T-helper 1 cell treated with Interleukin-12 subunit alpha and Interleukin-12 subunit beta and Interleukin-4 antibody, amounts not matched to agents 30 ng/mL and 1 ng/mL, for 36 hours (primary cell): ENCODE results near the gene MBOAT1. TPM values are rescaled to one million over a fixed set of nuclear protein-coding genes. Genes with fewer than 3 reads are reported as not detected.
"Not testable (repeated sequence)": the region's sequence is repeated elsewhere in the genome, so short reads cannot be mapped to it uniquely, and the experiment has no call there.

ENCODE experiments used
- intact Hi-C: fragments of 100-400 bp; cut with micrococcal nuclease; formaldehyde crosslinking; loops from one replicate; pipeline ENCODE4 v1.15.1; 2024
- total RNA-seq: library from RNA; stranded (reverse); gene quantifications from 2 replicates; pipeline ENCODE4 v1.2.3, GENCODE V29; 2022

MBOAT1 gene
- total RNA-seq, 1 donor from 2014 or later, result 21.5 TPM

- intact Hi-C loops, result loop anchor here (1.0 kb wide), 1 partner anchor 38 kb away; the partner anchor contains the start of gene MBOAT1
These were observed 38.2 kb downstream of the MBOAT1 start for GRCh38 chr6:20173833-20174792.

- intact Hi-C loops, result no loop called here
These were observed 39.3 kb downstream of the MBOAT1 start for GRCh38 chr6:20172842-20173456.

- intact Hi-C loops, result no loop called here
These were observed 41.7 kb downstream of the MBOAT1 start for GRCh38 chr6:20170455-20171148.

GRCh38 chr6:20169786-20170185, 42.5 kb downstream of the MBOAT1 start:
- intact Hi-C loops, result no loop called here

- intact Hi-C loops, result no loop called here
These were observed 43.1 kb downstream of the MBOAT1 start for GRCh38 chr6:20169119-20169557.

- intact Hi-C loops, result no loop called here
These were observed 43.6 kb downstream of the MBOAT1 start for GRCh38 chr6:20168690-20169089.

GRCh38 chr6:20167601-20168000, 44.7 kb downstream of the MBOAT1 start:
- intact Hi-C loops, result no loop called here

GRCh38 chr6:20166210-20166609, 46.1 kb downstream of the MBOAT1 start:
- intact Hi-C loops, result no loop called here

- intact Hi-C loops, result no loop called here
These were observed 49.8 kb downstream of the MBOAT1 start for GRCh38 chr6:20162515-20162914.

GRCh38 chr6:20160541-20161283, 51.6 kb downstream of the MBOAT1 start:
- intact Hi-C loops, result no loop called here

GRCh38 chr6:20159781-20160540, 52.3 kb downstream of the MBOAT1 start:
- intact Hi-C loops, result no loop called here

- intact Hi-C loops, result no loop called here
These were observed 53.2 kb downstream of the MBOAT1 start for GRCh38 chr6:20159098-20159497.

- intact Hi-C loops, result no loop called here
These were observed 53.6 kb downstream of the MBOAT1 start for GRCh38 chr6:20158676-20159075.

GRCh38 chr6:20156824-20157223, 55.4 kb downstream of the MBOAT1 start:
- intact Hi-C loops, result no loop called here

- intact Hi-C loops, result no loop called here
These were observed 57.5 kb downstream of the MBOAT1 start for GRCh38 chr6:20154753-20155152.

- intact Hi-C loops, result no loop called here
These were observed 59.1 kb downstream of the MBOAT1 start for GRCh38 chr6:20153194-20153593.

- intact Hi-C loops, result no loop called here
These were observed 63.8 kb downstream of the MBOAT1 start for GRCh38 chr6:20148433-20148832.

GRCh38 chr6:20147469-20147868, 64.8 kb downstream of the MBOAT1 start:
- intact Hi-C loops, result no loop called here

- intact Hi-C loops, result not testable (repeated sequence)
These were observed 65.4 kb downstream of the MBOAT1 start for GRCh38 chr6:20146831-20147230.

- intact Hi-C loops, result no loop called here
These were observed 66.0 kb downstream of the MBOAT1 start for GRCh38 chr6:20146291-20146690.
